HK-2 (cell line): Measurements from ENCODE around the gene ATRAID.
"Not testable (repeated sequence)": the region's sequence is repeated elsewhere in the genome, so short reads cannot be mapped to it uniquely, and the experiment has no call there.

Experiments
- DNase-seq: peaks from one replicate; pipeline ENCODE4 v3.0.0-alpha.2; 2018; ENCODE audit not compliant: unreplicated experiment

ATRAID gene

GRCh38 chr2:27211943-27212625 lies at the start of gene ATRAID, which contains the start of gene SLC5A6:
Gene ATRAID (plus strand): TSS chr2:27212041. CDS start chr2:27212369, 328 bp downstream.
Gene SLC5A6 (minus strand): TSS chr2:27212268. CDS start chr2:27207650, 4,618 bp downstream.
- DNase-seq: peak; percentile 86

- DNase-seq: no peak
Observed at GRCh38 chr2:27162151-27163121, 49.4 kb upstream of the ATRAID start.

- no peak for DNase-seq
Observed at GRCh38 chr2:27164960-27165763, 46.7 kb upstream of the ATRAID start.

GRCh38 chr2:27170581-27171337 lies 41.1 kb upstream of the ATRAID start:
- no peak for DNase-seq

GRCh38 chr2:27171351-27171848 lies 40.4 kb upstream of the ATRAID start:
- DNase-seq: no peak

GRCh38 chr2:27174638-27175037 lies 37.2 kb upstream of the ATRAID start:
- no peak for DNase-seq

- no peak for DNase-seq
Observed at GRCh38 chr2:27175330-27175729, 36.5 kb upstream of the ATRAID start.

GRCh38 chr2:27175781-27176180 lies 36.1 kb upstream of the ATRAID start:
- DNase-seq: not testable (repeated sequence)

GRCh38 chr2:27177441-27178351 lies 34.1 kb upstream of the ATRAID start:
- DNase-seq: no peak

GRCh38 chr2:27178469-27178868 lies 33.4 kb upstream of the ATRAID start:
- no peak for DNase-seq

GRCh38 chr2:27179344-27180000 lies 32.4 kb upstream of the ATRAID start:
- DNase-seq: no peak

GRCh38 chr2:27182346-27182745 lies 29.5 kb upstream of the ATRAID start:
- no peak for DNase-seq

GRCh38 chr2:27184115-27184514 lies 27.7 kb upstream of the ATRAID start:
- DNase-seq: no peak

GRCh38 chr2:27185331-27186026 lies 26.4 kb upstream of the ATRAID start:
- no peak for DNase-seq

GRCh38 chr2:27186613-27187345 lies 25.1 kb upstream of the ATRAID start:
- no peak for DNase-seq

GRCh38 chr2:27189989-27190388 lies 21.9 kb upstream of the ATRAID start:
- DNase-seq: no peak

GRCh38 chr2:27191070-27191829 lies 20.6 kb upstream of the ATRAID start:
- no peak for DNase-seq
